Endothelial cell (in vitro differentiated cells): Measurements from ENCODE around the gene ALLC. TPM values are rescaled to one million over a fixed set of nuclear protein-coding genes. Genes with fewer than 3 reads are reported as not detected.

Experiments
- DNase-seq: peaks from one replicate; pipeline ENCODE4 v3.0.0; 2021; ENCODE audit warnings: low spot score
- H3K27ac Mint-ChIP-seq: one replicate; pipeline ENCODE4 v1.8.0; 2021; ENCODE audit warnings: mixed read lengths, inconsistent platforms; ENCODE audit not compliant: unreplicated experiment
- H3K27me3 Mint-ChIP-seq: one replicate; pipeline ENCODE4 v1.8.0; 2021; ENCODE audit warnings: mild to moderate bottlenecking, moderate library complexity, mixed read lengths, inconsistent platforms; ENCODE audit not compliant: unreplicated experiment
- H3K36me3 Mint-ChIP-seq: one replicate; pipeline ENCODE4 v1.8.0; 2021; ENCODE audit warnings: mild to moderate bottlenecking, low read depth, mixed read lengths, inconsistent platforms; ENCODE audit not compliant: unreplicated experiment
- H3K4me1 Mint-ChIP-seq: one replicate; pipeline ENCODE4 v1.8.0; 2021; ENCODE audit warnings: mild to moderate bottlenecking, mixed read lengths, inconsistent platforms; ENCODE audit not compliant: unreplicated experiment
- H3K4me3 Mint-ChIP-seq: one replicate; pipeline ENCODE4 v1.8.0; 2021; ENCODE audit warnings: mild to moderate bottlenecking, mixed read lengths, inconsistent platforms; ENCODE audit not compliant: unreplicated experiment
- H3K9me3 Mint-ChIP-seq: one replicate; pipeline ENCODE4 v1.8.0; 2021; ENCODE audit warnings: mixed read lengths, inconsistent platforms; ENCODE audit not compliant: unreplicated experiment
- total RNA-seq: library from RNA; stranded (reverse); fragmentation: NEBNext Ultra II Directional; extraction: Animal tissue kit (Norgen Biotek cat#: 25700); gene quantifications from one replicate; pipeline ENCODE4 v1.2.1, GENCODE V29; 2021; ENCODE audit not compliant: unreplicated experiment
- TF ChIP-seq, protein P1 (sequence below): fragments of 200-600 bp; sonication (generic); IDR thresholded peaks from one replicate; pipeline ENCODE4 v1.5.0; 2021; ENCODE audit warnings: antibody characterized with exemption; ENCODE audit not compliant: unreplicated experiment

The ALLC gene
- total RNA-seq, 1 donor from 2014 or later: 0.26 TPM

DNA sequence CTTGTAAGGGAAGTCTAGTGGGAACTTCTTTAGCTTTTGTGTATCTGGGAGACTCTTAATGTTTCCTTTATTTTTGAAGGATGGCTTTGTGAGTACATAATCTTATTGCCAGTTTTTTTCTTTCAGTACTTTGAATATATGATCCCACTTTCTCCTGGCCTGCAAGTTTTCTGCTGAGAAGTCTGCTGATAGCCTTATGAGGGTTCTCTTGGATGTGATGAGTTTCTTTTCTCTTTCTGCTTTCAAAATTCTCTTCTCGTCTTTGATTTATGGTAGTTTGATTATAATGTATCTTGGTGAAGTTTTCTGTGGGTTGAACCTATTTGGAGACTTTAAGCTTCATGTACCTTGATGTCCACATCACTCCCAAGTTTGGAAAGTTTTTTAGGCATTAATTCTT is 35.0 kb upstream of the ALLC start:
- H3K27me3 Mint-ChIP-seq: peaks cover 9% of the 10 kb centered on the region
- no peak overlapping the region for H3K4me3 Mint-ChIP-seq
- no peaks in the 10 kb centered on the region for H3K4me1 Mint-ChIP-seq
- no peaks in the 10 kb centered on the region for H3K9me3 Mint-ChIP-seq
- DNase-seq: no peak
- TF ChIP-seq, protein P1, sequence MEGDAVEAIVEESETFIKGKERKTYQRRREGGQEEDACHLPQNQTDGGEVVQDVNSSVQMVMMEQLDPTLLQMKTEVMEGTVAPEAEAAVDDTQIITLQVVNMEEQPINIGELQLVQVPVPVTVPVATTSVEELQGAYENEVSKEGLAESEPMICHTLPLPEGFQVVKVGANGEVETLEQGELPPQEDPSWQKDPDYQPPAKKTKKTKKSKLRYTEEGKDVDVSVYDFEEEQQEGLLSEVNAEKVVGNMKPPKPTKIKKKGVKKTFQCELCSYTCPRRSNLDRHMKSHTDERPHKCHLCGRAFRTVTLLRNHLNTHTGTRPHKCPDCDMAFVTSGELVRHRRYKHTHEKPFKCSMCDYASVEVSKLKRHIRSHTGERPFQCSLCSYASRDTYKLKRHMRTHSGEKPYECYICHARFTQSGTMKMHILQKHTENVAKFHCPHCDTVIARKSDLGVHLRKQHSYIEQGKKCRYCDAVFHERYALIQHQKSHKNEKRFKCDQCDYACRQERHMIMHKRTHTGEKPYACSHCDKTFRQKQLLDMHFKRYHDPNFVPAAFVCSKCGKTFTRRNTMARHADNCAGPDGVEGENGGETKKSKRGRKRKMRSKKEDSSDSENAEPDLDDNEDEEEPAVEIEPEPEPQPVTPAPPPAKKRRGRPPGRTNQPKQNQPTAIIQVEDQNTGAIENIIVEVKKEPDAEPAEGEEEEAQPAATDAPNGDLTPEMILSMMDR: no peak
- H3K36me3 Mint-ChIP-seq: peaks cover 3% of the 10 kb centered on the region
- H3K27ac Mint-ChIP-seq: no peak overlapping the region

DNA sequence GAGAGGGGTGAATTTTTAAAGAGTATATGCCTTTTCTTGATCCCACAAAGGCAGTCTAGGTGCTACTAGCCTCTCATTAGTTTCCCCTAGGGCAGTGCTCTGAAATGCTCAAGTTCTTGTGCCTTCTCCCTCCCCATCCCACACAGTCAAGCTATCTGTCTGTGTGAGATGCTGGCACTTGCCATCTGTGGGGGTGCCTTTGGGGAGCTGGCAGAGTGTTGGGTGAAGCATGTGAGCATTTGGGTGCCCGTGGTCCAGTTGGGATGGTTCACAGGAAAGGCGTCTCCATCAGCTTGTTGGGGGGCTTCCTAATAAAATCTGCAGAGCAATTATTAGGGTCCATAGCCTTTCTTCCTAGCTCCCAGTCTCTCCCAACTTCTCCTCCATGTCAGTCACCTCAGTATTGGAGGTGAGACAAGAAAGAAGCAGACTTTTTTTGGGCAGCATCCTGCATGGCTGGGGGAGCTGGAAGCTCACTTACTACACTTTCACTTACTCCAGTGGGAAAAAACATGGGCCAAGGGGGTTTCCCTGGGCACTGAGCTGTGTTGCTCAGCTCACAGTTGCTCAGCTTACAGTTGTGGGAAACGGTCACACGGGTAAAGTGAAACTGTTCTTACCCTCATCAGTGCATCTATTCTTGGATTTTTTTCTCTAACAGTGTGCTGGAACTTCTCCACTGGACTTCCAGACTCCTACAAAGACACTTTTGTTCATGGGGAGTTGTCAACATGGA is 33.8 kb upstream of the ALLC start:
- Mint-ChIP-seq H3K4me3 (no peak overlapping the region), H3K9me3 (no peaks in the 10 kb centered on the region), H3K27ac (no peak overlapping the region), H3K27me3 (peaks cover 13% of the 10 kb centered on the region), H3K36me3 (peaks cover 3% of the 10 kb centered on the region), H3K4me1 (no peaks in the 10 kb centered on the region)
- no peak for DNase-seq
- TF ChIP-seq, protein P1: no peak

DNA sequence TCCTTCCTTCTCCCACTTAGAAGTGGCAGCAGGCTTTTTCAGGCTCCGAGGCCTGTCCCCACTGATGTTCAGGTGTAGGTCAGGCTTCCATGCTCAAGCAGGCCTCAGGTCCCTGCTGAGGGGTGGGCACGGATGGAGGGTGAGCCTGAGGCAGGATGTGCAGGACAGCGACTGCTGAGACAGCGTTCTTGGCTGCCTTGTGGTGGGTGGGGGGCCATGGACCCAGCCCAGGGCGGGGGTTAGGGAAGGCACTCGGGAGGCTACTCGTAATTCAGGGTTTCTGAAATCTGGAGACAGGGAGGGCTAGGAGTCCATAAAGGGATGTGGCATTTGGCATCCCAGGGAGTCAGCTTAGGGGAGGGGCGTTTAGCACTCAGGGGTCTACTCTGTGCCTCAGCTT is 32.8 kb upstream of the ALLC start:
- Mint-ChIP-seq H3K36me3 (peaks cover 3% of the 10 kb centered on the region), H3K9me3 (no peaks in the 10 kb centered on the region)
- TF ChIP-seq, protein P1: no peak

DNA sequence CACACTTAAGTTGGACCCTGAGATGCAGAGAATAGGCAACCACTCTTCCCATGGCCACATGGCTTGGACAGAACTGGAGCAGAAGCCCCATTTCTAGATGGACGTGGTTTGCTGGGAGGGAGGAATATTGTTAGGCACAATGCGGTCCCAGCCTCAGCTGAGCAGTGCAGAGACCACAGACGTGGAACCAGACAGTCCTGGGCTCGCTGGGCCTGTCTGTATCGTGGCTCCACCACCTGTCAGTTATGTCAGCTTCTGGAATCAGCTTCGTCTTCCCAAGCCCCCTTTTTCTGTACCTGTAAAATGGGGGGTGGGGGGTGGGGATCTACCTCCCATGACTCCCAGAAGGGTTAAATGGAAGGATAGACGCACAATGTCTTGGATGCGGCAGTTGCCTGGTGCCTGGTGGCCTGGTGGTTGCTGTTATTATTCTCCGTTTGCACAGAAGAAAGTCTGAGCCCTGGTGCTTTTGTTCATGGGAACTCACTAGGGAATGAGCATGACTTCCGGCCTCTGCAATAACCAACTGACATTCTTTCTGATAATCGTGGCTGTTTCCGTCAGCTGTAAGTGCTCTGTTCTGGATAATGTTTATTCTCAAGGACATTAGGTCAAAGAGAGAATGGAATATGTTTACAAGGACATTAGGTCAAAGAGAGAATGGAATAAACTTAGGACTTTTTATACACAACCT is 31.7 kb upstream of the ALLC start:
- no peak for DNase-seq
- H3K27ac Mint-ChIP-seq: no peak overlapping the region
- no peaks in the 10 kb centered on the region for H3K4me1 Mint-ChIP-seq
- H3K36me3 Mint-ChIP-seq: peaks cover 3% of the 10 kb centered on the region
- H3K9me3 Mint-ChIP-seq: no peaks in the 10 kb centered on the region
- peaks cover 11% of the 10 kb centered on the region for H3K27me3 Mint-ChIP-seq
- H3K4me3 Mint-ChIP-seq: no peak overlapping the region
- TF ChIP-seq, protein P1: no peak

More for the DNA sequence above, 32.8 kb upstream of the ALLC start:
- DNase-seq: no peak
- H3K27me3 Mint-ChIP-seq: peaks cover 13% of the 10 kb centered on the region
- no peak overlapping the region for H3K4me3 Mint-ChIP-seq
- H3K27ac Mint-ChIP-seq: no peak overlapping the region
- H3K4me1 Mint-ChIP-seq: no peaks in the 10 kb centered on the region
